GM23338 (cell line): Measurements from ENCODE around the gene SUSD2. TPM values are rescaled to one million over a fixed set of nuclear protein-coding genes. Genes with fewer than 3 reads are reported as not detected.

ENCODE experiments used
- ATAC-seq: fragments of 200-7000 bp; cut with Tn5 transposase; 3 replicates; pipeline ENCODE4 v1.9.1; 2020
- DNase-seq: peaks from one replicate; pipeline ENCODE4 v3.0.0-alpha.2; 2015; ENCODE audit warnings: low spot score
- H2AFZ ChIP-seq: fragments of 200-600 bp; sonication (generic); 2 replicates; pipeline ENCODE4 v1.8.0; 2016; ENCODE audit warnings: antibody characterized with exemption, mild to moderate bottlenecking, moderate library complexity
- H3F3A ChIP-seq: fragments of 200-600 bp; sonication (generic); replicated peaks from 2 replicates; pipeline ENCODE4 v1.8.0; 2017; ENCODE audit warnings: antibody characterized with exemption, mixed run types, low read depth
- H3K27ac ChIP-seq: fragments of 200-600 bp; sonication (generic); 2 replicates; pipeline ENCODE4 v1.6.1; 2016; ENCODE audit warnings: low read depth
- H3K27me3 ChIP-seq: fragments of 200-600 bp; sonication (generic); 2 replicates; pipeline ENCODE4 v1.8.0; 2016; ENCODE audit warnings: mild to moderate bottlenecking, mixed run types, moderate library complexity; ENCODE audit not compliant: insufficient read depth
- H3K36me3 ChIP-seq: fragments of 200-600 bp; sonication (generic); 2 replicates; pipeline ENCODE4 v1.8.0; 2016; ENCODE audit warnings: mild to moderate bottlenecking; ENCODE audit not compliant: insufficient read depth
- H3K4me1 ChIP-seq: fragments of 200-600 bp; sonication (generic); 2 replicates; pipeline ENCODE4 v1.8.0; 2016; ENCODE audit warnings: mild to moderate bottlenecking, moderate library complexity; ENCODE audit not compliant: insufficient read depth
- H3K4me2 ChIP-seq: fragments of 200-600 bp; sonication (generic); 2 replicates; pipeline ENCODE4 v1.7.1; 2017; ENCODE audit warnings: mixed run types
- H3K4me3 ChIP-seq: fragments of 200-600 bp; sonication (generic); 2 replicates; pipeline ENCODE4 v1.6.1; 2016; ENCODE audit warnings: mixed run types
- H3K79me2 ChIP-seq: fragments of 200-600 bp; sonication (generic); replicated peaks from 2 replicates; pipeline ENCODE4 v1.8.0; 2017; ENCODE audit warnings: mild to moderate bottlenecking; ENCODE audit not compliant: insufficient read depth
- H3K9me2 ChIP-seq: fragments of 200-600 bp; sonication (generic); 2 replicates; pipeline ENCODE4 v1.8.0; 2017; ENCODE audit not compliant: insufficient read depth
- H4K20me1 ChIP-seq: fragments of 200-600 bp; sonication (generic); replicated peaks from 2 replicates; pipeline ENCODE4 v1.8.0; 2017; ENCODE audit warnings: mild to moderate bottlenecking; ENCODE audit not compliant: insufficient read depth
- H3K27ac Mint-ChIP-seq: 2 replicates; pipeline ENCODE4 v1.8.0; 2020; ENCODE audit warnings: inconsistent platforms, mild to moderate bottlenecking, moderate library complexity, mixed read lengths
- H3K27me3 Mint-ChIP-seq: 3 replicates; pipeline ENCODE4 v1.8.0; 2022; ENCODE audit warnings: low read depth, mild to moderate bottlenecking, moderate library complexity, mixed read lengths, inconsistent platforms; ENCODE audit not compliant: insufficient read depth, poor library complexity
- H3K36me3 Mint-ChIP-seq: 3 replicates; pipeline ENCODE4 v1.8.0; 2021; ENCODE audit warnings: low read depth, mild to moderate bottlenecking, inconsistent platforms, moderate library complexity, mixed read lengths
- H3K4me1 Mint-ChIP-seq: 3 replicates; pipeline ENCODE4 v1.8.0; 2020; ENCODE audit warnings: mild to moderate bottlenecking, inconsistent platforms, mixed read lengths
- H3K4me3 Mint-ChIP-seq: 3 replicates; pipeline ENCODE4 v1.8.0; 2021; ENCODE audit warnings: moderate library complexity, mild to moderate bottlenecking, inconsistent platforms, mixed read lengths
- H3K9me3 Mint-ChIP-seq: 3 replicates; pipeline ENCODE4 v1.8.0; 2020; ENCODE audit warnings: moderate library complexity, mild to moderate bottlenecking, inconsistent platforms, mixed read lengths
- CREB1 ChIP-seq: fragments of 250-450 bp; sonication (Bioruptor Pico); IDR thresholded peaks from 2 replicates; pipeline ENCODE4 v1.5.0; 2020; ENCODE audit warnings: low read depth, mild to moderate bottlenecking, moderate library complexity
- EZH2 ChIP-seq: fragments of 200-600 bp; sonication (generic); IDR thresholded peaks from one replicate; pipeline ENCODE4 v1.8.0; 2017; ENCODE audit warnings: antibody characterized with exemption, mild to moderate bottlenecking, low read depth; ENCODE audit not compliant: unreplicated experiment
- EZH2phosphoT487 ChIP-seq: fragments of 200-600 bp; sonication (generic); IDR thresholded peaks from one replicate; pipeline ENCODE4 v1.8.1; 2018; ENCODE audit warnings: antibody characterized with exemption; ENCODE audit not compliant: unreplicated experiment
- JUNB ChIP-seq: IDR thresholded peaks from one replicate; pipeline ENCODE4 v1.6.1; 2016; ENCODE audit warnings: antibody characterized with exemption; ENCODE audit not compliant: unreplicated experiment
- NANOG ChIP-seq: IDR thresholded peaks from 2 replicates; pipeline ENCODE4 v1.6.1; 2016; ENCODE audit warnings: antibody characterized with exemption, borderline replicate concordance
- POLR2AphosphoS5 ChIP-seq: IDR thresholded peaks from 2 replicates; pipeline ENCODE4 v1.6.1; 2016; ENCODE audit warnings: antibody characterized with exemption, low read depth
- STAT1 ChIP-seq: IDR thresholded peaks from one replicate; pipeline ENCODE4 v1.6.1; 2016; ENCODE audit warnings: antibody characterized with exemption; ENCODE audit not compliant: unreplicated experiment
- ZNF114 ChIP-seq: fragments of 250-450 bp; sonication (Bioruptor Pico); IDR thresholded peaks from 2 replicates; pipeline ENCODE4 v1.5.0; 2020; ENCODE audit warnings: mild to moderate bottlenecking, moderate library complexity
- ZNF331 ChIP-seq: fragments of 250-450 bp; sonication (Bioruptor Pico); IDR thresholded peaks from 2 replicates; pipeline ENCODE4 v1.5.0; 2020; ENCODE audit warnings: low read depth, mild to moderate bottlenecking, moderate library complexity
- polyA plus RNA-seq: library from polyadenylated mRNA; unstranded; fragments of >200 nt; fragmentation: Nextera tagmentation; extraction: Ambion mirVana; gene quantifications from 2 replicates; pipeline ENCODE4 v1.2.1, GENCODE V29; 2016
- total RNA-seq: library from RNA; depleted of rRNA; stranded (reverse); fragments of >200 nt; shearing (Covaris generic); gene quantifications from 2 replicates; pipeline ENCODE4 v1.2.3, GENCODE V29; 2014
- TF ChIP-seq, protein P1 (sequence below): IDR thresholded peaks from one replicate; pipeline ENCODE4 v1.6.1; 2018; ENCODE audit warnings: antibody characterized with exemption; ENCODE audit not compliant: unreplicated experiment
- TF ChIP-seq, protein P2 (sequence below), 2 experiments: fragments of 200-600 bp in 1 of 2; sonication (generic) in 1 of 2; conservative IDR thresholded peaks; 2 replicates each; pipeline versions ENCODE4 v1.5.1 to v1.6.1; 2016 to 2017; ENCODE audit warnings: antibody characterized with exemption in 2 of 2, low read depth in 2 of 2, mild to moderate bottlenecking in 2 of 2, moderate library complexity in 1 of 2
- TF ChIP-seq, protein P3 (sequence below): IDR thresholded peaks from 2 replicates; pipeline ENCODE4 v1.6.1; 2016; ENCODE audit warnings: antibody characterized with exemption
- TF ChIP-seq, protein P4 (sequence below): fragments of 250-450 bp; sonication (Bioruptor Pico); IDR thresholded peaks from 2 replicates; pipeline ENCODE4 v1.5.0; 2020; ENCODE audit warnings: mild to moderate bottlenecking, moderate library complexity

SUSD2 gene
- total and polyA plus RNA-seq, 2 experiments from 2014 or later: 0.74 to 2.1 TPM

DNA sequence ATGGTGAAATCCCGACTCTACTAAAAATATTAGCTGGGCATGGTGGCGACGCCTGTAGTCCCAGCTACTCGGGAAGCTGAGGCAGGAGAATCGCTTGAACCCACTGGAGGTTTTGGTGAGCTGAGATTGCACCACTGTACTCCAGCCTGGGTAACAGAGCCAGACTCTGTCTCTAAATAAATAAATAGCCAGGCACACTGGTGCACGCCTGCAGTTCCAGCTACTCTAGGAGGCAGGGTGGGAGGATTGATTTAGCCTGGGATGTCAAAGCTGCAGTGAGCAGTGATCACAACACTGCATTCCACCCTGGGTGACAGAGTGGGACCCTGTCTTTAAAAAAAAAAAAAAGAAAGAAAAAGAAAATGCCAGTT is 17.4 kb downstream of the SUSD2 start:
- no peaks in the 10 kb centered on the region for H3K36me3 ChIP-seq
- no peaks in the 10 kb centered on the region for H3F3A ChIP-seq
- no peaks in the 10 kb centered on the region for H4K20me1 ChIP-seq
- H3K79me2 ChIP-seq: no peaks in the 10 kb centered on the region
- Mint-ChIP-seq H3K9me3 (no peaks in the 10 kb centered on the region; the same call in 2 of the 3 replicates), H3K4me1 (peaks cover 5% of the 10 kb centered on the region; the same call in 1 of the 3 replicates), H3K4me3 (no peak overlapping the region), H3K36me3 (no peaks in the 10 kb centered on the region), H3K27ac (no peak overlapping the region), H3K27me3 (no peaks in the 10 kb centered on the region)
- no peaks in the 10 kb centered on the region for H3K27me3 ChIP-seq
- H2AFZ ChIP-seq: no peak overlapping the region
- no peak overlapping the region for H3K27ac ChIP-seq
- DNase-seq (no peak), ATAC-seq (no peak)
- TF ChIP-seq STAT1: no peak
- TF ChIP-seq, protein P1, sequence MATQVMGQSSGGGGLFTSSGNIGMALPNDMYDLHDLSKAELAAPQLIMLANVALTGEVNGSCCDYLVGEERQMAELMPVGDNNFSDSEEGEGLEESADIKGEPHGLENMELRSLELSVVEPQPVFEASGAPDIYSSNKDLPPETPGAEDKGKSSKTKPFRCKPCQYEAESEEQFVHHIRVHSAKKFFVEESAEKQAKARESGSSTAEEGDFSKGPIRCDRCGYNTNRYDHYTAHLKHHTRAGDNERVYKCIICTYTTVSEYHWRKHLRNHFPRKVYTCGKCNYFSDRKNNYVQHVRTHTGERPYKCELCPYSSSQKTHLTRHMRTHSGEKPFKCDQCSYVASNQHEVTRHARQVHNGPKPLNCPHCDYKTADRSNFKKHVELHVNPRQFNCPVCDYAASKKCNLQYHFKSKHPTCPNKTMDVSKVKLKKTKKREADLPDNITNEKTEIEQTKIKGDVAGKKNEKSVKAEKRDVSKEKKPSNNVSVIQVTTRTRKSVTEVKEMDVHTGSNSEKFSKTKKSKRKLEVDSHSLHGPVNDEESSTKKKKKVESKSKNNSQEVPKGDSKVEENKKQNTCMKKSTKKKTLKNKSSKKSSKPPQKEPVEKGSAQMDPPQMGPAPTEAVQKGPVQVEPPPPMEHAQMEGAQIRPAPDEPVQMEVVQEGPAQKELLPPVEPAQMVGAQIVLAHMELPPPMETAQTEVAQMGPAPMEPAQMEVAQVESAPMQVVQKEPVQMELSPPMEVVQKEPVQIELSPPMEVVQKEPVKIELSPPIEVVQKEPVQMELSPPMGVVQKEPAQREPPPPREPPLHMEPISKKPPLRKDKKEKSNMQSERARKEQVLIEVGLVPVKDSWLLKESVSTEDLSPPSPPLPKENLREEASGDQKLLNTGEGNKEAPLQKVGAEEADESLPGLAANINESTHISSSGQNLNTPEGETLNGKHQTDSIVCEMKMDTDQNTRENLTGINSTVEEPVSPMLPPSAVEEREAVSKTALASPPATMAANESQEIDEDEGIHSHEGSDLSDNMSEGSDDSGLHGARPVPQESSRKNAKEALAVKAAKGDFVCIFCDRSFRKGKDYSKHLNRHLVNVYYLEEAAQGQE: no peak
- no peak for TF ChIP-seq ZNF114 (CRISPR knock-in tag)
- TF ChIP-seq ZNF331 (CRISPR knock-in tag): no peak
- TF ChIP-seq, protein P2, sequence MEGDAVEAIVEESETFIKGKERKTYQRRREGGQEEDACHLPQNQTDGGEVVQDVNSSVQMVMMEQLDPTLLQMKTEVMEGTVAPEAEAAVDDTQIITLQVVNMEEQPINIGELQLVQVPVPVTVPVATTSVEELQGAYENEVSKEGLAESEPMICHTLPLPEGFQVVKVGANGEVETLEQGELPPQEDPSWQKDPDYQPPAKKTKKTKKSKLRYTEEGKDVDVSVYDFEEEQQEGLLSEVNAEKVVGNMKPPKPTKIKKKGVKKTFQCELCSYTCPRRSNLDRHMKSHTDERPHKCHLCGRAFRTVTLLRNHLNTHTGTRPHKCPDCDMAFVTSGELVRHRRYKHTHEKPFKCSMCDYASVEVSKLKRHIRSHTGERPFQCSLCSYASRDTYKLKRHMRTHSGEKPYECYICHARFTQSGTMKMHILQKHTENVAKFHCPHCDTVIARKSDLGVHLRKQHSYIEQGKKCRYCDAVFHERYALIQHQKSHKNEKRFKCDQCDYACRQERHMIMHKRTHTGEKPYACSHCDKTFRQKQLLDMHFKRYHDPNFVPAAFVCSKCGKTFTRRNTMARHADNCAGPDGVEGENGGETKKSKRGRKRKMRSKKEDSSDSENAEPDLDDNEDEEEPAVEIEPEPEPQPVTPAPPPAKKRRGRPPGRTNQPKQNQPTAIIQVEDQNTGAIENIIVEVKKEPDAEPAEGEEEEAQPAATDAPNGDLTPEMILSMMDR (conservative IDR thresholded peaks at IDR 0.05; ENCODE audit: low read depth in 2 of 2): no peak
- TF ChIP-seq EZH2: no peak
- no peak for TF ChIP-seq NANOG
- TF ChIP-seq, protein P3, sequence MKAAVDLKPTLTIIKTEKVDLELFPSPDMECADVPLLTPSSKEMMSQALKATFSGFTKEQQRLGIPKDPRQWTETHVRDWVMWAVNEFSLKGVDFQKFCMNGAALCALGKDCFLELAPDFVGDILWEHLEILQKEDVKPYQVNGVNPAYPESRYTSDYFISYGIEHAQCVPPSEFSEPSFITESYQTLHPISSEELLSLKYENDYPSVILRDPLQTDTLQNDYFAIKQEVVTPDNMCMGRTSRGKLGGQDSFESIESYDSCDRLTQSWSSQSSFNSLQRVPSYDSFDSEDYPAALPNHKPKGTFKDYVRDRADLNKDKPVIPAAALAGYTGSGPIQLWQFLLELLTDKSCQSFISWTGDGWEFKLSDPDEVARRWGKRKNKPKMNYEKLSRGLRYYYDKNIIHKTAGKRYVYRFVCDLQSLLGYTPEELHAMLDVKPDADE: no peak
- TF ChIP-seq POLR2AphosphoS5: no peak
- TF ChIP-seq, protein P4, sequence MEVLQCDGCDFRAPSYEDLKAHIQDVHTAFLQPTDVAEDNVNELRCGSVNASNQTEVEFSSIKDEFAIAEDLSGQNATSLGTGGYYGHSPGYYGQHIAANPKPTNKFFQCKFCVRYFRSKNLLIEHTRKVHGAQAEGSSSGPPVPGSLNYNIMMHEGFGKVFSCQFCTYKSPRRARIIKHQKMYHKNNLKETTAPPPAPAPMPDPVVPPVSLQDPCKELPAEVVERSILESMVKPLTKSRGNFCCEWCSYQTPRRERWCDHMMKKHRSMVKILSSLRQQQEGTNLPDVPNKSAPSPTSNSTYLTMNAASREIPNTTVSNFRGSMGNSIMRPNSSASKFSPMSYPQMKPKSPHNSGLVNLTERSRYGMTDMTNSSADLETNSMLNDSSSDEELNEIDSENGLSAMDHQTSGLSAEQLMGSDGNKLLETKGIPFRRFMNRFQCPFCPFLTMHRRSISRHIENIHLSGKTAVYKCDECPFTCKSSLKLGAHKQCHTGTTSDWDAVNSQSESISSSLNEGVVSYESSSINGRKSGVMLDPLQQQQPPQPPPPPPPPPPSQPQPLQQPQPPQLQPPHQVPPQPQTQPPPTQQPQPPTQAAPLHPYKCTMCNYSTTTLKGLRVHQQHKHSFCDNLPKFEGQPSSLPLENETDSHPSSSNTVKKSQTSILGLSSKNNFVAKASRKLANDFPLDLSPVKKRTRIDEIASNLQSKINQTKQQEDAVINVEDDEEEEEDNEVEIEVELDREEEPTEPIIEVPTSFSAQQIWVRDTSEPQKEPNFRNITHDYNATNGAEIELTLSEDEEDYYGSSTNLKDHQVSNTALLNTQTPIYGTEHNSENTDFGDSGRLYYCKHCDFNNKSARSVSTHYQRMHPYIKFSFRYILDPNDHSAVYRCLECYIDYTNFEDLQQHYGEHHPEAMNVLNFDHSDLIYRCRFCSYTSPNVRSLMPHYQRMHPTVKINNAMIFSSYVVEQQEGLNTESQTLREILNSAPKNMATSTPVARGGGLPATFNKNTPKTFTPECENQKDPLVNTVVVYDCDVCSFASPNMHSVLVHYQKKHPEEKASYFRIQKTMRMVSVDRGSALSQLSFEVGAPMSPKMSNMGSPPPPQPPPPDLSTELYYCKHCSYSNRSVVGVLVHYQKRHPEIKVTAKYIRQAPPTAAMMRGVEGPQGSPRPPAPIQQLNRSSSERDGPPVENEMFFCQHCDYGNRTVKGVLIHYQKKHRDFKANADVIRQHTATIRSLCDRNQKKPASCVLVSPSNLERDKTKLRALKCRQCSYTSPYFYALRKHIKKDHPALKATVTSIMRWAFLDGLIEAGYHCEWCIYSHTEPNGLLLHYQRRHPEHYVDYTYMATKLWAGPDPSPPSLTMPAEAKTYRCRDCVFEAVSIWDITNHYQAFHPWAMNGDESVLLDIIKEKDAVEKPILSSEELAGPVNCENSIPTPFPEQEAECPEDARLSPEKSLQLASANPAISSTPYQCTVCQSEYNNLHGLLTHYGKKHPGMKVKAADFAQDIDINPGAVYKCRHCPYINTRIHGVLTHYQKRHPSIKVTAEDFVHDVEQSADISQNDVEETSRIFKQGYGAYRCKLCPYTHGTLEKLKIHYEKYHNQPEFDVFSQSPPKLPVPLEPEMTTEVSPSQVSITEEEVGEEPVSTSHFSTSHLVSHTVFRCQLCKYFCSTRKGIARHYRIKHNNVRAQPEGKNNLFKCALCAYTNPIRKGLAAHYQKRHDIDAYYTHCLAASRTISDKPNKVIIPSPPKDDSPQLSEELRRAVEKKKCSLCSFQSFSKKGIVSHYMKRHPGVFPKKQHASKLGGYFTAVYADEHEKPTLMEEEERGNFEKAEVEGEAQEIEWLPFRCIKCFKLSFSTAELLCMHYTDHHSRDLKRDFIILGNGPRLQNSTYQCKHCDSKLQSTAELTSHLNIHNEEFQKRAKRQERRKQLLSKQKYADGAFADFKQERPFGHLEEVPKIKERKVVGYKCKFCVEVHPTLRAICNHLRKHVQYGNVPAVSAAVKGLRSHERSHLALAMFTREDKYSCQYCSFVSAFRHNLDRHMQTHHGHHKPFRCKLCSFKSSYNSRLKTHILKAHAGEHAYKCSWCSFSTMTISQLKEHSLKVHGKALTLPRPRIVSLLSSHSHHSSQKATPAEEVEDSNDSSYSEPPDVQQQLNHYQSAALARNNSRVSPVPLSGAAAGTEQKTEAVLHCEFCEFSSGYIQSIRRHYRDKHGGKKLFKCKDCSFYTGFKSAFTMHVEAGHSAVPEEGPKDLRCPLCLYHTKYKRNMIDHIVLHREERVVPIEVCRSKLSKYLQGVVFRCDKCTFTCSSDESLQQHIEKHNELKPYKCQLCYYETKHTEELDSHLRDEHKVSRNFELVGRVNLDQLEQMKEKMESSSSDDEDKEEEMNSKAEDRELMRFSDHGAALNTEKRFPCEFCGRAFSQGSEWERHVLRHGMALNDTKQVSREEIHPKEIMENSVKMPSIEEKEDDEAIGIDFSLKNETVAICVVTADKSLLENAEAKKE: no peak
- TF ChIP-seq JUNB: no peak
- TF ChIP-seq CREB1: no peak
- no peak for TF ChIP-seq EZH2phosphoT487
- no peaks in the 10 kb centered on the region for H3K4me1 ChIP-seq
- no peaks in the 10 kb centered on the region for H3K9me2 ChIP-seq
- H3K4me3 ChIP-seq: no peak overlapping the region
- H3K4me2 ChIP-seq: no peak overlapping the region
